Brain microvascular endothelial cell (primary cell): ENCODE measurements around the gene RAB3C.

Experiments used
- DNase-seq: peaks from one replicate; pipeline ENCODE4 v3.0.0-alpha.2; 2020
- H3K27ac ChIP-seq: fragments of 250-450 bp; sonication (Bioruptor Pico); 2 replicates; pipeline ENCODE4 v1.5.1; 2020; ENCODE audit warnings: mild to moderate bottlenecking, moderate library complexity
- H3K27me3 ChIP-seq: fragments of 250-450 bp; sonication (Bioruptor Pico); replicated peaks from 2 replicates; pipeline ENCODE4 v1.5.1; 2020; ENCODE audit warnings: mild to moderate bottlenecking
- H3K36me3 ChIP-seq: fragments of 250-450 bp; sonication (Bioruptor Pico); replicated peaks from 2 replicates; pipeline ENCODE4 v1.5.1; 2020; ENCODE audit warnings: mild to moderate bottlenecking
- H3K4me3 ChIP-seq: 2 replicates; pipeline ENCODE4 v1.5.1; 2011; ENCODE audit warnings: low read depth, mild to moderate bottlenecking, control low read depth, low read length, moderate library complexity
- CTCF ChIP-seq: IDR thresholded peaks from 2 replicates; pipeline ENCODE4 v1.5.1; 2011; ENCODE audit warnings: low read depth, mild to moderate bottlenecking, moderate library complexity, low read length, control low read depth, inconsistent platforms; ENCODE audit errors: missing control alignments
- in situ Hi-C: cut with HindIII; loops from 2 replicates; pipeline ENCODE4 v1.10.0; 2017; ENCODE audit warnings: low sequenced_read_pairs, low pct_ligation_motif_present

RAB3C gene

GRCh38 chr5:58834242-58835225 lies 251.7 kb downstream of the RAB3C start:
- TF ChIP-seq CTCF: no peak
- Histone ChIP-seq H3K27ac (no peak overlapping the region), H3K27me3 (no peaks in the 10 kb centered on the region), H3K4me3 (no peak overlapping the region), H3K36me3 (no peaks in the 10 kb centered on the region)
- DNase-seq: no peak
- in situ Hi-C loops: no loop called here

GRCh38 chr5:58836351-58836750 lies 253.5 kb downstream of the RAB3C start:
- Histone ChIP-seq H3K36me3 (no peaks in the 10 kb centered on the region), H3K4me3 (no peak overlapping the region), H3K27ac (no peak overlapping the region), H3K27me3 (no peaks in the 10 kb centered on the region)
- in situ Hi-C loops: no loop called here
- no peak for TF ChIP-seq CTCF
- no peak for DNase-seq

DNA sequence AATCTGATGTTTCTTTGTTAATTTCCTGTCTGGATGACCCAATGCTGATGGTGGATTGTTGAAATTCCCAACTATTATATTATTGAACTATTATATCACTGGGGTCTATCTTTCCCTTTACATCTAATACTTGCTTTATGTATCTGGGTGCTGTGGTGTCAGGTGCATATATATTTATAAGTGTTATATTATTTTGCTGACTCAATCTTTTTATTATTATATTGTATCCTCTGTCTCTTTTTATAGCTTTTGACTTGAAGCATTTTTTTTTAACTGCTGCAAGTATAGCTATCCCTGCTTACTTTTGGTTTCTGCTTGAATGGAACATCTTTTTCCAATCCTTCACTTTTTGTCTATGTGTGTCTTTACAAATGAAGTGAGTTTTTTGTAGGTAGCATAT lies 255.9 kb downstream of the RAB3C start:
- no peaks in the 10 kb centered on the region for H3K27me3 ChIP-seq
- no peak overlapping the region for H3K27ac ChIP-seq
- in situ Hi-C loops: no loop called here
- no peak overlapping the region for H3K4me3 ChIP-seq
- DNase-seq: no peak
- no peaks in the 10 kb centered on the region for H3K36me3 ChIP-seq
- TF ChIP-seq CTCF: no peak

DNA sequence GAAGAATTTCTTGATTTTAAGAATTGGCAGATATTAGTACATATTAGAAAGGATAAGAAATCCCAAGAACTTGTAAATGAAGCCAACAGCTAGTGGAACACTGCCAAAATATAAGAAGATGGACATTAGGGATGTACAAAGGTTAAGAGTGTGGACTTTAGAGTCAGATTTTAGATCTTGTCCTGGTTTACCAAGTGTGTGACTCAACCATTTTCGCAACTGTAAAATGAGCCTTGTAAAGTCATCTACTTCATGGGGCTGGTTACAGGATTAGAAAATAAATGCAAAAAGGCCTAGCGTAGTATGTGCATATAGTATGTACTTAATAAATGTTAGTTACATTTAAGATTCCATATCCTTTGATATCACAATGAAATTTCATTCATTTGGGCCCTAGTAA lies 260.0 kb downstream of the RAB3C start:
- DNase-seq: no peak
- H3K4me3 ChIP-seq: no peak overlapping the region
- no peaks in the 10 kb centered on the region for H3K27me3 ChIP-seq
- no peak for TF ChIP-seq CTCF
- no peak overlapping the region for H3K27ac ChIP-seq
- H3K36me3 ChIP-seq: no peaks in the 10 kb centered on the region
- in situ Hi-C loops: no loop called here

DNA sequence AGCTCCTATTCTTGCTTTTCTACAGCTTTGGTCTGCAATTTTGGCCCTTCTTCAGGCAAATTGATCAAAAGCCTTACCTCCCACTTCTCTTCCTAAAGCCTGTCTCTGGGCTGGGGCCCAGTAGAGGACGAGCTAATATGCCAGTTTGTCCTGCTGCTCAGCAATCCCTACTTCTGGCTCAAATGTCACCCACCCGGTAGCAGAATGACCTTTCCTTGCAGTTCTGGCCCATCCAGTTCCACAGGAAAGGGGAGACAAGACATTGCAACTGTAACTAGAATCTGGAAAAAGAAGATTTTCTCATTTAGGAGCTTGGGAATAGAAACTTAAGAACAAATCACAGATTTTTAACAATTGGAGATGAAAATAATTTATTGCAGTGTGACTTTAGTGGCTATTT lies 261.5 kb downstream of the RAB3C start:
- H3K27ac ChIP-seq: no peak overlapping the region
- no peaks in the 10 kb centered on the region for H3K27me3 ChIP-seq
- no peaks in the 10 kb centered on the region for H3K36me3 ChIP-seq
- in situ Hi-C loops: no loop called here
- DNase-seq: no peak
- TF ChIP-seq CTCF: no peak
- H3K4me3 ChIP-seq: no peak overlapping the region
